Sigmoid colon (tissue), 7 donors: ENCODE data around the gene SLC34A1. TPM values are rescaled to one million over a fixed set of nuclear protein-coding genes. Genes with fewer than 3 reads are reported as not detected.
A peak's percentile ranks its signal among the peaks of the same experiment; 100 is the strongest.

Experiments
- DNase-seq: peaks from one replicate; pipeline ENCODE4 v3.0.0-alpha.2; 2019
- H3K27ac ChIP-seq, 4 donors: fragments of 200-600 bp; sonication (generic); one replicate each; pipeline ENCODE4 v1.5.1; 2016 to 2019; ENCODE audit warnings: mild to moderate bottlenecking in 1 of 4
- H3K27me3 ChIP-seq, 3 donors: fragments of 200-600 bp; sonication (generic); one replicate each; pipeline ENCODE4 v1.5.1; 2019; ENCODE audit warnings: mild to moderate bottlenecking in 1 of 3
- H3K36me3 ChIP-seq, 4 donors: fragments of 200-600 bp; sonication (generic); one replicate each; pipeline ENCODE4 v1.5.1; 2016 to 2019
- H3K4me1 ChIP-seq, 4 donors: fragments of 200-600 bp; sonication (generic); one replicate each; pipeline ENCODE4 v1.5.1; 2017 to 2019
- H3K4me3 ChIP-seq, 4 donors: fragments of 200-600 bp; sonication (generic); one replicate each; pipeline ENCODE4 v1.5.1; 2017 to 2019; ENCODE audit warnings: mild to moderate bottlenecking in 2 of 4, moderate library complexity in 1 of 4
- H3K9me3 ChIP-seq, 4 donors: fragments of 200-600 bp in 3 of 4; sonication (generic) in 3 of 4; one replicate each; pipeline versions ENCODE4 v1.5.1 to v1.6.1; 2013 to 2019
- CTCF ChIP-seq, 4 experiments: fragments of 450-650 bp in 3 of 4; fragments of 200-600 bp in 1 of 4; IDR thresholded peaks; one replicate each; pipeline ENCODE4 v1.5.1; 2016 to 2019; ENCODE audit warnings: antibody characterized with exemption in 4 of 4, mild to moderate bottlenecking in 3 of 4, moderate library complexity in 2 of 4
- POLR2A ChIP-seq, 2 donors: fragments of 450-650 bp; IDR thresholded peaks; one replicate each; pipeline ENCODE4 v1.6.1; 2016; ENCODE audit warnings: antibody characterized with exemption in 2 of 2, mild to moderate bottlenecking in 2 of 2, moderate library complexity in 2 of 2
- POLR2AphosphoS5 ChIP-seq, 4 donors: sonication (generic); formaldehyde crosslinking; IDR thresholded peaks; one replicate each; pipeline ENCODE4 v1.6.1; 2017; ENCODE audit warnings: antibody characterized with exemption in 4 of 4
- WGBS, 2 donors: extraction: QIAGEN DNeasy Blood & Tissue Kit; methylation state at CpG; one replicate each; pipeline ENCODE4 v1.1.7; 2013; 5-methylcytosine and 5-hydroxymethylcytosine counted together
- intact Hi-C: fragments of 100-400 bp; cut with DNase I; formaldehyde crosslinking; loops from one replicate; pipeline ENCODE4 v1.15.1; 2023
- polyA plus RNA-seq, 3 donors: library from polyadenylated mRNA; stranded (reverse); fragments of 200-250 nt; gene quantifications; one replicate each; pipeline ENCODE4 v1.2.3, GENCODE V29; 2013
- total RNA-seq, 4 donors: library from RNA; depleted of rRNA; stranded (reverse); fragments of >200 nt; gene quantifications; one replicate each; pipeline ENCODE4 v1.1.0, GENCODE V29; 2016
- donor health status: healthy with polysubstance abuse.
- donor health status: Bipolar disorder and iron deficiency.
- donor health status: healthy.

Gene SLC34A1
- total and polyA plus RNA-seq, 7 donors: 0.04 TPM; not detected in 6

- Histone ChIP-seq H3K9me3 (no peaks in the 10 kb centered on the region), H3K4me3 (peak within 1 kb of the TSS; percentile 8 to 61 (median 55)), H3K36me3 (peaks cover 0 to 14% (median 2%) of the 10 kb centered on the region in 4 donors), H3K27ac (peak within 1 kb of the TSS in 2 of 4 donors; percentile 21 to 25), H3K4me1 (peaks cover 0 to 27% (median 24%) of the 10 kb centered on the region in 4 donors), H3K27me3 (peaks cover 0 to 50% (median 28%) of the 10 kb centered on the region in 3 donors)
- no peak for DNase-seq
- TF ChIP-seq POLR2A (IDR thresholded peaks at IDR 0.05): no peak
- TF ChIP-seq POLR2AphosphoS5 (IDR thresholded peaks at IDR 0.05): peak in 1 of 4 donors; percentile 37
- intact Hi-C loops: no loop called here
- 1% methylated on average over 89 of the region's 89 CpGs for WGBS, 2 donors
Observed at GRCh38 chr5:177446200-177447065, 62.2 kb downstream of the SLC34A1 start, which contains the start of gene PRR7. Gene PRR7, plus strand, starts transcription at chr5:177446814. Its CDS starts 8,254 bp downstream, at chr5:177455068.

GRCh38 chr5:177447066-177447610, 62.9 kb downstream of the SLC34A1 start:
- Histone ChIP-seq H3K27ac (peak overlapping the region in 2 of 4 donors; percentile 21 to 25), H3K36me3 (peaks cover 0 to 7% (median 0%) of the 10 kb centered on the region in 4 donors), H3K27me3 (peaks cover 0 to 57% (median 33%) of the 10 kb centered on the region in 3 donors), H3K4me3 (peak overlapping the region; percentile 8 to 61 (median 55)), H3K9me3 (no peaks in the 10 kb centered on the region), H3K4me1 (peaks cover 0 to 27% (median 24%) of the 10 kb centered on the region in 4 donors)
- no peak for TF ChIP-seq CTCF (IDR thresholded peaks at IDR 0.05)
- peak in 1 of 4 donors; percentile 8 for TF ChIP-seq POLR2AphosphoS5 (IDR thresholded peaks at IDR 0.05)
- intact Hi-C loops: no loop called here
- 0 to 1% methylated on average over 48 to 52 of the region's 52 CpGs for WGBS, 2 donors
- DNase-seq: no peak

GRCh38 chr5:177447611-177448243, 63.5 kb downstream of the SLC34A1 start:
- Histone ChIP-seq H3K4me3 (peak overlapping the region in 3 of 4 donors; percentile 50 to 61 (median 60)), H3K36me3 (peaks cover 0 to 1% (median 0%) of the 10 kb centered on the region in 4 donors), H3K4me1 (peaks cover 0 to 27% (median 24%) of the 10 kb centered on the region in 4 donors), H3K27ac (no peak overlapping the region), H3K27me3 (peaks cover 0 to 62% (median 38%) of the 10 kb centered on the region in 3 donors), H3K9me3 (no peaks in the 10 kb centered on the region)
- intact Hi-C loops: no loop called here
- 4 to 13% methylated on average over 23 of the region's 23 CpGs for WGBS, 2 donors
- DNase-seq: peak; percentile 78
- peak in 1 of 4 donors; percentile 17 for TF ChIP-seq POLR2AphosphoS5 (IDR thresholded peaks at IDR 0.05)
- TF ChIP-seq POLR2A (IDR thresholded peaks at IDR 0.05): no peak

Other genes starting within 250 kb of the SLC34A1 start
- gene RAB24, start 80.7 kb upstream of the SLC34A1 start, total RNA-seq: 10 to 100 TPM; 22.3 to 33.6 (median 29.4) TPM
- gene RAB24, start 80.7 kb upstream of the SLC34A1 start, polyA plus RNA-seq: 10 to 100 TPM; 35.4 to 64.6 (median 50.4) TPM
- gene PRELID1, start 80.6 kb upstream of the SLC34A1 start, total RNA-seq: 10 to 100 TPM; 59.3 to 64.9 (median 62.4) TPM
- gene PRELID1, start 80.6 kb upstream of the SLC34A1 start, polyA plus RNA-seq: 100 to 1,000 TPM; 231 to 330 (median 257) TPM
- 10 to 100 TPM in 2 of 4 donors, 1 to 10 TPM in 2; 7.2 to 23.8 (median 12.9) TPM for gene MXD3, start 72.5 kb upstream of the SLC34A1 start, total RNA-seq
- gene MXD3, start 72.5 kb upstream of the SLC34A1 start, polyA plus RNA-seq: 10 to 100 TPM in 1 of 3 donors, 1 to 10 TPM in 2; 2.1 to 20.7 (median 5.4) TPM
- 100 to 1,000 TPM in 2 of 4 donors, 10 to 100 TPM in 2; 87.5 to 169 (median 98.2) TPM for gene LMAN2, start 32.8 kb upstream of the SLC34A1 start, total RNA-seq
- gene LMAN2, start 32.8 kb upstream of the SLC34A1 start, polyA plus RNA-seq: 100 to 1,000 TPM in 2 of 3 donors, 10 to 100 TPM in 1; 62.5 to 244 (median 115) TPM
- gene RGS14, start 26.5 kb upstream of the SLC34A1 start, total RNA-seq: 10 to 100 TPM in 3 of 4 donors, 1 to 10 TPM in 1; 9.6 to 26.6 (median 16.7) TPM
- 10 to 100 TPM; 12.7 to 21.0 (median 16.2) TPM for gene RGS14, start 26.5 kb upstream of the SLC34A1 start, polyA plus RNA-seq
- gene PFN3, start 16.2 kb downstream of the SLC34A1 start, total RNA-seq: not detected
- not detected for gene PFN3, start 16.2 kb downstream of the SLC34A1 start, polyA plus RNA-seq
- under 1 TPM in 3 of 4 donors, not detected in 1; 0.36 to 0.83 (median 0.81) TPM for gene F12, start 25.1 kb downstream of the SLC34A1 start, total RNA-seq
- 10 to 100 TPM in 1 of 3 donors, 1 to 10 TPM in 2; 3.6 to 14.0 (median 8.1) TPM for gene F12, start 25.1 kb downstream of the SLC34A1 start, polyA plus RNA-seq
- 10 to 100 TPM; 16.5 to 29.2 (median 21.3) TPM for gene GRK6, start 42.2 kb downstream of the SLC34A1 start, total RNA-seq
- gene GRK6, start 42.2 kb downstream of the SLC34A1 start, polyA plus RNA-seq: 10 to 100 TPM; 18.7 to 47.9 (median 22.8) TPM
- 1 to 10 TPM in 3 of 4 donors, under 1 TPM in 1; 0.82 to 2.5 (median 1.7) TPM for gene PRR7, start 62.4 kb downstream of the SLC34A1 start, total RNA-seq
- gene PRR7, start 62.4 kb downstream of the SLC34A1 start, polyA plus RNA-seq: 1 to 10 TPM in 1 of 3 donors, not detected in 2; 3.7 TPM
- 10 to 100 TPM; 54.8 to 100.0 (median 82.3) TPM for gene DBN1, start 89.2 kb downstream of the SLC34A1 start, total RNA-seq
- 10 to 100 TPM in 2 of 3 donors, 1 to 10 TPM in 1; 6.0 to 22.2 (median 16.9) TPM for gene DBN1, start 89.2 kb downstream of the SLC34A1 start, polyA plus RNA-seq
- 100 to 1,000 TPM; 274 to 923 (median 482) TPM for gene PDLIM7, start 113.2 kb downstream of the SLC34A1 start, total RNA-seq
- 10 to 100 TPM in 2 of 3 donors, 1 to 10 TPM in 1; 7.2 to 58.5 (median 14.4) TPM for gene PDLIM7, start 113.2 kb downstream of the SLC34A1 start, polyA plus RNA-seq
- 1 to 10 TPM; 4.6 to 8.0 (median 6.5) TPM for gene DOK3, start 125.4 kb downstream of the SLC34A1 start, total RNA-seq
- 10 to 100 TPM in 1 of 3 donors, 1 to 10 TPM in 2; 3.0 to 20.2 (median 7.2) TPM for gene DOK3, start 125.4 kb downstream of the SLC34A1 start, polyA plus RNA-seq
- 10 to 100 TPM; 47.8 to 55.1 (median 51.6) TPM for gene DDX41, start 132.5 kb downstream of the SLC34A1 start, total RNA-seq
- 10 to 100 TPM; 69.7 to 78.4 (median 72.6) TPM for gene DDX41, start 132.5 kb downstream of the SLC34A1 start, polyA plus RNA-seq
- gene FAM193B, start 170.1 kb downstream of the SLC34A1 start, total RNA-seq: 10 to 100 TPM; 39.6 to 82.8 (median 43.9) TPM
- 10 to 100 TPM in 2 of 3 donors, 1 to 10 TPM in 1; 9.0 to 87.4 (median 10.2) TPM for gene FAM193B, start 170.1 kb downstream of the SLC34A1 start, polyA plus RNA-seq
- 10 to 100 TPM; 48.9 to 64.5 (median 55.6) TPM for gene TMED9, start 207.8 kb downstream of the SLC34A1 start, total RNA-seq
- gene TMED9, start 207.8 kb downstream of the SLC34A1 start, polyA plus RNA-seq: 100 to 1,000 TPM in 1 of 3 donors, 10 to 100 TPM in 2; 37.2 to 221 (median 73.8) TPM
- gene B4GALT7, start 215.7 kb downstream of the SLC34A1 start, total RNA-seq: 10 to 100 TPM; 13.3 to 18.5 (median 15.6) TPM
- gene B4GALT7, start 215.7 kb downstream of the SLC34A1 start, polyA plus RNA-seq: 10 to 100 TPM in 2 of 3 donors, 1 to 10 TPM in 1; 4.9 to 25.8 (median 13.8) TPM